ENCODE measurements around the gene DAPK1. TPM values are rescaled to one million over a fixed set of nuclear protein-coding genes. Genes with fewer than 3 reads are reported as not detected.

Gene DAPK1
- total and polyA plus RNA-seq, 5 donors from 2014 or later = 0.14 to 3.5 (median 0.42) TPM; not detected in 2

DNA sequence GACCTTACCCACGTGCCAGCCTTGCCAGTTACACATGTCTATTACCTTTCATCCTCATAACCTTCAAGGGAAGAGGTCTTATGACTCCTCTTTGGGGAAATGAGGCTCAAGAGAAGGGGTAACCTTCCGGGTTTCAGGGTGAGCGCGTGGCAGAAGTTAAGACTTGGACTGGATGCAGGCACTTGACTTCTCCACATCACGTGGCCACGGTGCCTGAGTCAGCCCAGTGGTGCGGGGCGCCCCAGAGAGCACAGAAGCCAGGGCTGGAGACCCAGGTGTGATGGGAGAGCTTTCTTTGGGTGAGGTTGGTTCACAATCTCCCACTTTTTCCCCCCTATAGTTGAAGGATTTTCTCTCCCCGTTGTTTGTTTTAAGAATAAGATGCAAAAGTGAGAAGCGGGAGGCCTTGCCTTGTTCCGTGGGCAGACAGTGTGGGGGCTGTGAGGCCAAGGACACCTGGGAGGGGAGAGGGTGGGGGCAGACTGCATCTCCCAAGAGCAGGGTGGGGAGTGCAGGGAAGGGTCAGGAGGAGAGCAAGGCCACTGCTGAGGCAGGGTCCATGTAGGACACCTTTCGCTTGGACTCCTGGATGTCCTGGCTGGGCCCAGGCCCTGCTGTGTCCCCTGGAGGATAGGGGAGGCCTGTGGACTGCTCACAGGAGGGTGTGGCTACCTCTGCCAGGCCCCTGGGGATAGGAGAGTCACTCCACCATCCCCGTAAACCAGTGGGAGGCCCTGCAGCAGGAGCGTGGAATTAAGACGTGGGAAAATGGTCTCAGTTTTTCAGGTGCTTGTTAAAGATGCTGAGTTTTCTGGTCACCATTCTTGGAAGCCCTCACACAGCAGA is 138.2 kb downstream of the DAPK1 start:
- Mint-ChIP-seq H3K4me3 (no peak overlapping the region), H3K36me3 (no peaks in the 10 kb centered on the region), H3K9me3 (peaks cover 0 to 2% (median 0%) of the 10 kb centered on the region in 7 donors), H3K27me3 (no peaks in the 10 kb centered on the region), H3K4me1 (no peaks in the 10 kb centered on the region), H3K27ac (no peak overlapping the region)
- Histone ChIP-seq H3K27me3 (ENCODE audit: control insufficient read depth, insufficient read depth, low read length) (no peaks in the 10 kb centered on the region), H3K27ac (ENCODE audit: insufficient read depth, low read length, poor library complexity, severe bottlenecking) (no peak overlapping the region), H3K36me3 (ENCODE audit: control insufficient read depth, insufficient read depth, low read length) (no peaks in the 10 kb centered on the region), H3K9me3 (ENCODE audit: control insufficient read depth in 2 of 2, low read length in 2 of 2) (no peaks in the 10 kb centered on the region), H3K4me1 (ENCODE audit: control insufficient read depth, insufficient read depth, low read length, poor library complexity, severe bottlenecking) (no peaks in the 10 kb centered on the region), H3K4me3 (ENCODE audit: low read depth, low read length) (no peak overlapping the region)
- DNase-seq = no peak
- ATAC-seq (ENCODE audit: low read depth in 2 of 2) = no peak

GRCh38 chr9:87638292-87638691 is 140.6 kb downstream of the DAPK1 start:
- H3K27me3 Mint-ChIP-seq = no peaks in the 10 kb centered on the region
- Histone ChIP-seq H3K36me3 (ENCODE audit: control insufficient read depth, insufficient read depth, low read length) (no peaks in the 10 kb centered on the region), H3K27ac (ENCODE audit: insufficient read depth, low read length, poor library complexity, severe bottlenecking) (no peak overlapping the region), H3K4me1 (ENCODE audit: control insufficient read depth, insufficient read depth, low read length, poor library complexity, severe bottlenecking) (no peaks in the 10 kb centered on the region), H3K9me3 (ENCODE audit: control insufficient read depth in 2 of 2, low read length in 2 of 2) (no peaks in the 10 kb centered on the region), H3K27me3 (ENCODE audit: control insufficient read depth, insufficient read depth, low read length) (no peaks in the 10 kb centered on the region), H3K4me3 (ENCODE audit: low read depth, low read length) (no peak overlapping the region)
- H3K27ac Mint-ChIP-seq = no peak overlapping the region
- H3K9me3 Mint-ChIP-seq = peaks cover 0 to 2% (median 0%) of the 10 kb centered on the region in 7 donors
- H3K4me3 Mint-ChIP-seq = no peak overlapping the region
- no peak for ATAC-seq (ENCODE audit: low read depth in 2 of 2)
- no peaks in the 10 kb centered on the region for H3K4me1 Mint-ChIP-seq
- no peak for DNase-seq
- no peaks in the 10 kb centered on the region for H3K36me3 Mint-ChIP-seq

GRCh38 chr9:87639949-87640348 is 142.3 kb downstream of the DAPK1 start:
- Histone ChIP-seq H3K4me1 (ENCODE audit: control insufficient read depth, insufficient read depth, low read length, poor library complexity, severe bottlenecking) (no peaks in the 10 kb centered on the region), H3K27ac (ENCODE audit: insufficient read depth, low read length, poor library complexity, severe bottlenecking) (no peak overlapping the region), H3K27me3 (ENCODE audit: control insufficient read depth, insufficient read depth, low read length) (no peaks in the 10 kb centered on the region), H3K36me3 (ENCODE audit: control insufficient read depth, insufficient read depth, low read length) (no peaks in the 10 kb centered on the region), H3K4me3 (ENCODE audit: low read depth, low read length) (no peak overlapping the region), H3K9me3 (ENCODE audit: control insufficient read depth in 2 of 2, low read length in 2 of 2) (no peaks in the 10 kb centered on the region)
- no peak for ATAC-seq (ENCODE audit: low read depth in 2 of 2)
- no peak overlapping the region for H3K27ac Mint-ChIP-seq
- no peak overlapping the region for H3K4me3 Mint-ChIP-seq
- H3K4me1 Mint-ChIP-seq = no peaks in the 10 kb centered on the region
- H3K36me3 Mint-ChIP-seq = no peaks in the 10 kb centered on the region
- H3K27me3 Mint-ChIP-seq = no peaks in the 10 kb centered on the region
- H3K9me3 Mint-ChIP-seq = peaks cover 0 to 1% (median 0%) of the 10 kb centered on the region in 7 donors
- no peak for DNase-seq

- H3K4me3 ChIP-seq (ENCODE audit: low read depth, low read length) = no peak overlapping the region
- no peak overlapping the region for H3K27ac ChIP-seq (ENCODE audit: insufficient read depth, low read length, poor library complexity, severe bottlenecking)
- no peaks in the 10 kb centered on the region for H3K36me3 ChIP-seq (ENCODE audit: control insufficient read depth, insufficient read depth, low read length)
- Mint-ChIP-seq H3K27ac (no peak overlapping the region), H3K36me3 (no peaks in the 10 kb centered on the region), H3K4me1 (no peaks in the 10 kb centered on the region), H3K9me3 (peaks cover 0 to 1% (median 0%) of the 10 kb centered on the region in 7 donors), H3K4me3 (no peak overlapping the region), H3K27me3 (no peaks in the 10 kb centered on the region)
- no peaks in the 10 kb centered on the region for H3K4me1 ChIP-seq (ENCODE audit: control insufficient read depth, insufficient read depth, low read length, poor library complexity, severe bottlenecking)
- DNase-seq (no peak), ATAC-seq (ENCODE audit: low read depth in 2 of 2) (no peak)
- no peaks in the 10 kb centered on the region for H3K9me3 ChIP-seq (ENCODE audit: control insufficient read depth in 2 of 2, low read length in 2 of 2)
- H3K27me3 ChIP-seq (ENCODE audit: control insufficient read depth, insufficient read depth, low read length) = no peaks in the 10 kb centered on the region
Measured at GRCh38 chr9:87640385-87640795, 142.7 kb downstream of the DAPK1 start.

DNA sequence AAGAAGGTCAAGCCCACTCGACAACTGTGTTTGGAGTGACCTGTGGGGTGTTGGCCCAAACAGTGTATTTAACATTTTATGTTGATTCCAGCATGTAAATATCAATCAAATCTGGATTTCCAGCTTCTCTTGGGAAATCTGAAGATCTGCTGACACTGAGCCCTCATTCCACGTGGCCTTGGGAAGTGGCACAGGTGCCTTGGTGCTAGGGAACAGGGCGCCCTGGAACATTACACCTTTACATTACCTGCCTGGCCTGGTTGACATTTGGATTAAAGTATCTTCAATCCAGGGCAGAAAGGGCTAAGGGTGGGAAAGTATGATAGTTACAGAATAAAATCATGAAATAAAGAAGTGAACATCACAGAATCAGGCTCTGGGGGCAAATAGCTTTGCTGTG is 143.4 kb downstream of the DAPK1 start:
- no peaks in the 10 kb centered on the region for H3K4me1 Mint-ChIP-seq
- H3K27me3 Mint-ChIP-seq = no peaks in the 10 kb centered on the region
- no peaks in the 10 kb centered on the region for H3K36me3 ChIP-seq (ENCODE audit: control insufficient read depth, insufficient read depth, low read length)

DNA sequence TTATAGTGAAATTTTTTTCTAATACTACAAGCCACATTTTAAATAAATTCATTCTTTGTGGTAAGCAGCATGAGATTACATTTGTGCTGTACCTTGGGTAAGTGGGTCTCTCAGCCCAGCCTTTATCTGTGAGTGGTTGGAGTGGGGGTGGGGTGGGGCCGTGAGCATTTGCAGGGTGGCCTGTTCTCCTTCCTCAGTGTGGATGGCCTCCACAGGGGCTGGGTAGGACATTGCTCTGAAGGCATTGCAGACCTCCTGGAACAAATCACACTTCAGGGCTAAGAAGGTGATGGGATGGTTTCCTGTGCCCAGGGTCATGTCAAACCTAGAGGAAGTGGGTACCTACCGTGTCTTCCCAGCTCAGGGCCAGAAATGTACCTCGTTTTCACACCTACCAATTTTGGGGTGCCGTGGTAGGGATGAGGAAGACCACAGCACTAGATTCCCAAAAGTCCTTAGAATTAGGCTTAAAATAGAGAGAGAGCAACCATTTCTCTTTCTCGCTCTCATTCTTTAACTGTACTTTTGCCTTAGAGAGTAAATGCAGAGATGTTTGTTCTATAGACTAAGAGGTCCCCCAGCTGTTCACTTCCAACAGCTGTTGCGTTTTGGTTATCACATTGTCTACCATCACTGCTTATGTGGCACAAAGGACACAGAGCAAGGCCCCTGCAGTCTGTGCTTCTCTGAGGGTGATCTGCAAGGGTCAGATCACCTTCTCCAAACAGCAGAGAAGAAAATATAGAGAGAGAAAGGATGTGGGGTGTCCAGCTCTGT is 144.9 kb downstream of the DAPK1 start:
- no peak overlapping the region for H3K27ac ChIP-seq (ENCODE audit: insufficient read depth, low read length, poor library complexity, severe bottlenecking)
- Mint-ChIP-seq H3K27ac (no peak overlapping the region), H3K4me3 (no peak overlapping the region), H3K36me3 (no peaks in the 10 kb centered on the region), H3K27me3 (no peaks in the 10 kb centered on the region), H3K9me3 (peaks cover 0 to 1% (median 0%) of the 10 kb centered on the region in 7 donors), H3K4me1 (no peaks in the 10 kb centered on the region)
- DNase-seq = no peak
- no peaks in the 10 kb centered on the region for H3K4me1 ChIP-seq (ENCODE audit: control insufficient read depth, insufficient read depth, low read length, poor library complexity, severe bottlenecking)
- H3K36me3 ChIP-seq (ENCODE audit: control insufficient read depth, insufficient read depth, low read length) = no peaks in the 10 kb centered on the region
- H3K4me3 ChIP-seq (ENCODE audit: low read depth, low read length) = no peak overlapping the region
- no peaks in the 10 kb centered on the region for H3K27me3 ChIP-seq (ENCODE audit: control insufficient read depth, insufficient read depth, low read length)
- H3K9me3 ChIP-seq (ENCODE audit: control insufficient read depth in 2 of 2, low read length in 2 of 2) = no peaks in the 10 kb centered on the region
- ATAC-seq (ENCODE audit: low read depth in 2 of 2) = no peak

More for the DNA sequence above, 143.4 kb downstream of the DAPK1 start:
- Histone ChIP-seq H3K27me3 (ENCODE audit: control insufficient read depth, insufficient read depth, low read length) (no peaks in the 10 kb centered on the region), H3K4me1 (ENCODE audit: control insufficient read depth, insufficient read depth, low read length, poor library complexity, severe bottlenecking) (no peaks in the 10 kb centered on the region), H3K4me3 (ENCODE audit: low read depth, low read length) (no peak overlapping the region), H3K9me3 (ENCODE audit: control insufficient read depth in 2 of 2, low read length in 2 of 2) (no peaks in the 10 kb centered on the region), H3K27ac (ENCODE audit: insufficient read depth, low read length, poor library complexity, severe bottlenecking) (no peak overlapping the region)
- H3K36me3 Mint-ChIP-seq = no peaks in the 10 kb centered on the region
- ATAC-seq (ENCODE audit: low read depth in 2 of 2) = no peak
- H3K9me3 Mint-ChIP-seq = peaks cover 0 to 1% (median 0%) of the 10 kb centered on the region in 7 donors
- no peak overlapping the region for H3K4me3 Mint-ChIP-seq
- H3K27ac Mint-ChIP-seq = no peak overlapping the region
- DNase-seq = no peak

DNA sequence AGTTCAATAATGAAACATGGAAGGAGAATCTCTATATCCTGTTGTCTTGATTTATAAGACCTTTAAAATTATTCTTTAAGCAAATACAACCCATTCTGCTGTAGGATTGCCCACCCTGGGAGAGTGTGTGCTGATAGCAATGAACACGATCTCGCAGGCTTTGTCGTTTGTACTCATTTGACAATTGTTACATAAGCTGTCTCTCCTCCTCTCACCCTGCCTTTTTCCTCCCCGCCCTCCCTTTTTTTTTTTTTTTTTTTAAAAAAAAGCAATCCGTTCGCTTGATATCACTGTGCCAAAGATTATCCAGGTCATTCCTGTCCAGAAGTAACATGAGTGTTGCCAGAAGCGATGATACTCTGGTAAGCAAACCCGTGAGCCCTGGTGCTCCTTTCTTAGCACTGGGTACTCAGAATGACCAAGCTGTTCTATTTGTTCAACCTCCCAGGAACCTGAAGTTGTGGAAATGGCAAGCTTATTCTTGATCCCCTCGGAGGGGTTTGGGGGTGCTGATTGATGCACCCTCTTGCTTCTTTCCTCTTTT is 145.5 kb downstream of the DAPK1 start:
- Mint-ChIP-seq H3K4me1 (no peaks in the 10 kb centered on the region), H3K27me3 (no peaks in the 10 kb centered on the region), H3K36me3 (no peaks in the 10 kb centered on the region), H3K27ac (no peak overlapping the region), H3K4me3 (no peak overlapping the region), H3K9me3 (peaks cover 0 to 1% (median 0%) of the 10 kb centered on the region in 7 donors)
- ATAC-seq (ENCODE audit: low read depth in 2 of 2) (no peak), DNase-seq (no peak)
- Histone ChIP-seq H3K4me1 (ENCODE audit: control insufficient read depth, insufficient read depth, low read length, poor library complexity, severe bottlenecking) (no peaks in the 10 kb centered on the region), H3K27me3 (ENCODE audit: control insufficient read depth, insufficient read depth, low read length) (no peaks in the 10 kb centered on the region), H3K27ac (ENCODE audit: insufficient read depth, low read length, poor library complexity, severe bottlenecking) (no peak overlapping the region), H3K9me3 (ENCODE audit: control insufficient read depth in 2 of 2, low read length in 2 of 2) (no peaks in the 10 kb centered on the region), H3K36me3 (ENCODE audit: control insufficient read depth, insufficient read depth, low read length) (no peaks in the 10 kb centered on the region), H3K4me3 (ENCODE audit: low read depth, low read length) (no peak overlapping the region)

All from CD4-positive, CD25-positive, alpha-beta regulatory T cell (primary cell).